IMR-90 (cell line): ENCODE measurements around the gene CEP68. TPM values are rescaled to one million over a fixed set of nuclear protein-coding genes. Genes with fewer than 3 reads are reported as not detected.

Source experiments
- ATAC-seq: fragments of 200-7000 bp; cut with Tn5 transposase; 2 replicates; pipeline ENCODE4 v1.9.1; 2020; ENCODE audit warnings: low read depth, mild to moderate bottlenecking, moderate library complexity
- BruUV-seq: library from RNA; stranded (reverse); fragments of 400-500 nt; replicated peaks from 2 replicates; lab custom pipeline; 2021; lab: Mats Ljungman, UMichigan
- CTCF ChIA-PET: fragments of 300-600 bp; formaldehyde crosslinking; extraction: SDS; loops from one replicate; lab custom pipeline; 2021; ENCODE audit warnings: antibody characterized with exemption; lab: Yijun Ruan, JAX
- POLR2A ChIA-PET: fragments of 300-600 bp; sonication (Branson Sonifier 250); formaldehyde crosslinking; loops from one replicate; lab custom pipeline; 2022; ENCODE audit warnings: antibody characterized with exemption; ENCODE audit not compliant: unreplicated experiment; lab: Charles Lee
- DNase-seq: peaks from one replicate; pipeline ENCODE4 v3.0.0; 2013
- H2AFZ ChIP-seq: replicated peaks from 2 replicates; pipeline ENCODE3; 2013; ENCODE audit warnings: low read length, mild to moderate bottlenecking; ENCODE audit not compliant: poor library complexity
- H2AK5ac ChIP-seq: 2 replicates; pipeline ENCODE4 v1.6.1; 2013; ENCODE audit warnings: low read depth, low read length, inconsistent platforms
- H2AK9ac ChIP-seq: replicated peaks from 2 replicates; pipeline ENCODE3; 2013; ENCODE audit warnings: mild to moderate bottlenecking, low read depth, low read length, moderate library complexity; ENCODE audit not compliant: poor library complexity
- H2BK120ac ChIP-seq: 2 replicates; pipeline ENCODE4 v1.6.1; 2013; ENCODE audit warnings: low read depth, low read length, inconsistent platforms
- H2BK15ac ChIP-seq: 3 replicates; pipeline ENCODE4 v1.6.1; 2013; ENCODE audit warnings: low read depth, low read length, inconsistent platforms
- H2BK20ac ChIP-seq: 2 replicates; pipeline ENCODE4 v1.6.1; 2013; ENCODE audit warnings: low read depth, mild to moderate bottlenecking, inconsistent platforms, low read length, moderate library complexity
- H2BK5ac ChIP-seq: 2 replicates; pipeline ENCODE4 v1.6.1; 2013; ENCODE audit warnings: mild to moderate bottlenecking, low read depth, low read length, inconsistent platforms; ENCODE audit not compliant: poor library complexity, severe bottlenecking
- H3K14ac ChIP-seq: replicated peaks from 2 replicates; pipeline ENCODE4 v1.6.1; 2013; ENCODE audit warnings: low read depth, low read length, inconsistent platforms
- H3K18ac ChIP-seq: 2 replicates; pipeline ENCODE4 v1.6.1; 2013; ENCODE audit warnings: low read depth, low read length, control low read depth
- H3K23ac ChIP-seq: 2 replicates; pipeline ENCODE4 v1.6.1; 2013; ENCODE audit warnings: low read depth, low read length, inconsistent platforms
- H3K27ac ChIP-seq: 2 replicates; pipeline ENCODE4 v1.5.1; 2013; ENCODE audit warnings: mild to moderate bottlenecking, control low read depth, low read length; ENCODE audit not compliant: insufficient read depth
- H3K27me3 ChIP-seq: 2 replicates; pipeline ENCODE4 v1.6.1; 2013; ENCODE audit warnings: low read length; ENCODE audit not compliant: control insufficient read depth, insufficient read depth
- H3K36me3 ChIP-seq: 2 replicates; pipeline ENCODE4 v1.6.1; 2013; ENCODE audit warnings: low read length, mixed read lengths; ENCODE audit not compliant: control insufficient read depth, insufficient read depth
- H3K4ac ChIP-seq: 2 replicates; pipeline ENCODE4 v1.6.1; 2013; ENCODE audit warnings: low read depth, low read length, inconsistent platforms
- H3K4me1 ChIP-seq: 2 replicates; pipeline ENCODE4 v1.6.1; 2013; ENCODE audit warnings: low read length, mixed read lengths; ENCODE audit not compliant: control insufficient read depth, insufficient read depth
- H3K4me2 ChIP-seq: 2 replicates; pipeline ENCODE4 v1.6.1; 2013; ENCODE audit warnings: low read depth, mild to moderate bottlenecking, control low read depth, low read length, moderate library complexity
- H3K4me3 ChIP-seq: 2 replicates; pipeline ENCODE4 v1.5.1; 2013; ENCODE audit warnings: low read depth, mild to moderate bottlenecking, control low read depth, low read length, moderate library complexity; ENCODE audit not compliant: insufficient read depth
- H3K56ac ChIP-seq: 2 replicates; pipeline ENCODE4 v1.6.1; 2013; ENCODE audit warnings: low read length, inconsistent platforms; ENCODE audit not compliant: insufficient read depth; ENCODE audit errors: extremely low read depth
- H3K79me1 ChIP-seq, 2 experiments: 2 replicates each; pipeline ENCODE4 v1.6.1; 2013; ENCODE audit warnings: low read length in 2 of 2, inconsistent platforms in 1 of 2, low read depth in 1 of 2
- H3K9ac ChIP-seq: 2 replicates; pipeline ENCODE4 v1.6.1; 2013; ENCODE audit warnings: low read depth, low read length, control low read depth
- H3K9me1 ChIP-seq: 2 replicates; pipeline ENCODE4 v1.6.1; 2013; ENCODE audit warnings: low read length, inconsistent platforms; ENCODE audit not compliant: insufficient read depth
- H3K9me3 ChIP-seq: 2 replicates; pipeline ENCODE4 v1.6.1; 2013; ENCODE audit warnings: low read length; ENCODE audit not compliant: control insufficient read depth, insufficient read depth
- H4K20me1 ChIP-seq: 2 replicates; pipeline ENCODE4 v1.6.1; 2013; ENCODE audit warnings: low read length, inconsistent platforms; ENCODE audit not compliant: insufficient read depth
- H4K5ac ChIP-seq: 2 replicates; pipeline ENCODE4 v1.6.1; 2013; ENCODE audit warnings: mild to moderate bottlenecking, low read depth, low read length, control low read depth
- H4K8ac ChIP-seq, 2 experiments: 2 replicates each; pipeline ENCODE4 v1.6.1; 2013; ENCODE audit warnings: low read depth in 2 of 2, low read length in 2 of 2, control low read depth in 1 of 2, inconsistent platforms in 1 of 2
- H4K91ac ChIP-seq: 2 replicates; pipeline ENCODE4 v1.6.1; 2013; ENCODE audit warnings: low read depth, low read length, inconsistent platforms; ENCODE audit not compliant: insufficient read depth
- BHLHE40 ChIP-seq: fragments of 150-350 bp; IDR thresholded peaks from 2 replicates; pipeline ENCODE4 v1.6.1; 2016; ENCODE audit warnings: mild to moderate bottlenecking, low read depth, low read length
- FOS ChIP-seq: fragments of 150-350 bp; IDR thresholded peaks from 2 replicates; pipeline ENCODE4 v1.6.1; 2016; ENCODE audit warnings: low read depth, low read length
- NFE2L2 ChIP-seq: fragments of 150-350 bp; IDR thresholded peaks from 2 replicates; pipeline ENCODE4 v1.6.1; 2016; ENCODE audit warnings: low read depth, mild to moderate bottlenecking, low read length
- RCOR1 ChIP-seq: IDR thresholded peaks from 2 replicates; pipeline ENCODE4 v1.6.1; 2012; ENCODE audit warnings: mild to moderate bottlenecking, low read length, improper control_type of control experiment; ENCODE audit not compliant: insufficient replicate concordance
- WGBS, 2 experiments: methylation state at CpG; one replicate each; pipeline versions ENCODE4 v1.1.5 to v1.1.7; 2013; ENCODE audit warnings: missing lambda C conversion rate in 2 of 2; ENCODE audit not compliant: insufficient read length in 1 of 2; ENCODE audit errors: extremely low coverage in 2 of 2; 5-methylcytosine and 5-hydroxymethylcytosine counted together
- dilution Hi-C: fragments of 300-500 bp; cut with HindIII; formaldehyde crosslinking; loops from one replicate; pipeline ENCODE4 v1.14.3; 2018; ENCODE audit warnings: low sequenced_read_pairs; ENCODE audit not compliant: unreplicated experiment
- in situ Hi-C: fragments of 300-500 bp; cut with MboI; formaldehyde crosslinking; loops from 3 replicates; pipeline ENCODE4 v1.14.3; 2019; ENCODE audit warnings: low sequenced_read_pairs, inconsistent platforms, mixed read lengths
- intact Hi-C: fragments of 100-400 bp; cut with micrococcal nuclease; formaldehyde crosslinking; loops from 2 replicates; pipeline ENCODE4 v1.10.0; 2022
- polyA plus RNA-seq, 3 experiments: library from polyadenylated mRNA; depleted of rRNA; stranded (reverse); fragments of >200 nt; gene quantifications; 2 replicates each; pipeline ENCODE4 v1.2.3, GENCODE V29; 2012; ENCODE audit warnings: low replicate concordance in 1 of 3
- total RNA-seq: library from RNA; depleted of rRNA; stranded (reverse); fragments of >200 nt; gene quantifications from 2 replicates; pipeline ENCODE4 v1.2.3, GENCODE V29; 2012
- TF ChIP-seq, protein P1 (sequence below): fragments of 150-350 bp; IDR thresholded peaks from 2 replicates; pipeline ENCODE4 v1.6.1; 2017; ENCODE audit warnings: mild to moderate bottlenecking, antibody characterized with exemption, low read length, low read depth
- TF ChIP-seq, protein P2 (sequence below): fragments of 150-350 bp; IDR thresholded peaks from 2 replicates; pipeline ENCODE4 v1.6.1; 2016; ENCODE audit warnings: low read depth, mild to moderate bottlenecking, low read length, moderate library complexity, borderline replicate concordance
- TF ChIP-seq, protein P3 (sequence below): conservative IDR thresholded peaks from 2 replicates; pipeline ENCODE4 v1.5.1; 2012; ENCODE audit warnings: mild to moderate bottlenecking, low read depth, low read length, improper control_type of control experiment

CEP68 gene
- total and polyA plus RNA-seq, 2 of the 4 experiments (the other 2 are of a cell fraction), result 5.5 to 5.6 TPM

- DNase-seq (no peak), ATAC-seq (no peak)
- Histone ChIP-seq H2AK5ac (no peak overlapping the region), H3K4me1 (peaks cover 4% of the 10 kb centered on the region), H3K9ac (no peak overlapping the region), H2BK120ac (no peak overlapping the region), H4K20me1 (peaks cover 99% of the 10 kb centered on the region), H3K23ac (no peak overlapping the region), H2AK9ac (no peak overlapping the region), H3K18ac (no peak overlapping the region), H3K9me3 (no peaks in the 10 kb centered on the region), H4K8ac (no peak overlapping the region), H4K5ac (no peak overlapping the region), H3K4me3 (no peak overlapping the region), H3K27me3 (no peaks in the 10 kb centered on the region), H3K14ac (no peak overlapping the region), H3K79me1 (peaks cover 2 to 51% of the 10 kb centered on the region in 2 experiments; a peak in 3 of 4 replicates), H4K91ac (no peak overlapping the region), H3K27ac (no peak overlapping the region), H3K36me3 (peaks cover 2% of the 10 kb centered on the region; the same call in 1 of the 2 replicates), H3K4me2 (no peak overlapping the region), H2AFZ (no peak overlapping the region), H3K56ac (no peak overlapping the region), H3K4ac (no peak overlapping the region), H2BK20ac (no peak overlapping the region), H2BK15ac (no peak overlapping the region), H3K9me1 (peaks cover 13% of the 10 kb centered on the region), H2BK5ac (no peak overlapping the region)
- ChIA-PET POLR2A (no interaction called here), CTCF (no interaction called here)
- no TSS peak for BruUV-seq
- intact Hi-C loops, result no loop called here
- no CpG with 5 or more reads among the region's 2 CpGs for WGBS, 2 experiments
- dilution Hi-C loops, result no loop called here
- in situ Hi-C loops, result no loop called here
- no peak for TF ChIP-seq NFE2L2
- no peak for TF ChIP-seq BHLHE40
- TF ChIP-seq, protein P1, sequence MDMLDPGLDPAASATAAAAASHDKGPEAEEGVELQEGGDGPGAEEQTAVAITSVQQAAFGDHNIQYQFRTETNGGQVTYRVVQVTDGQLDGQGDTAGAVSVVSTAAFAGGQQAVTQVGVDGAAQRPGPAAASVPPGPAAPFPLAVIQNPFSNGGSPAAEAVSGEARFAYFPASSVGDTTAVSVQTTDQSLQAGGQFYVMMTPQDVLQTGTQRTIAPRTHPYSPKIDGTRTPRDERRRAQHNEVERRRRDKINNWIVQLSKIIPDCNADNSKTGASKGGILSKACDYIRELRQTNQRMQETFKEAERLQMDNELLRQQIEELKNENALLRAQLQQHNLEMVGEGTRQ, result no peak
- no peak for TF ChIP-seq FOS
- TF ChIP-seq, protein P2, sequence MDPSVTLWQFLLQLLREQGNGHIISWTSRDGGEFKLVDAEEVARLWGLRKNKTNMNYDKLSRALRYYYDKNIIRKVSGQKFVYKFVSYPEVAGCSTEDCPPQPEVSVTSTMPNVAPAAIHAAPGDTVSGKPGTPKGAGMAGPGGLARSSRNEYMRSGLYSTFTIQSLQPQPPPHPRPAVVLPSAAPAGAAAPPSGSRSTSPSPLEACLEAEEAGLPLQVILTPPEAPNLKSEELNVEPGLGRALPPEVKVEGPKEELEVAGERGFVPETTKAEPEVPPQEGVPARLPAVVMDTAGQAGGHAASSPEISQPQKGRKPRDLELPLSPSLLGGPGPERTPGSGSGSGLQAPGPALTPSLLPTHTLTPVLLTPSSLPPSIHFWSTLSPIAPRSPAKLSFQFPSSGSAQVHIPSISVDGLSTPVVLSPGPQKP, result no peak
- no peak for TF ChIP-seq RCOR1
- TF ChIP-seq, protein P3, sequence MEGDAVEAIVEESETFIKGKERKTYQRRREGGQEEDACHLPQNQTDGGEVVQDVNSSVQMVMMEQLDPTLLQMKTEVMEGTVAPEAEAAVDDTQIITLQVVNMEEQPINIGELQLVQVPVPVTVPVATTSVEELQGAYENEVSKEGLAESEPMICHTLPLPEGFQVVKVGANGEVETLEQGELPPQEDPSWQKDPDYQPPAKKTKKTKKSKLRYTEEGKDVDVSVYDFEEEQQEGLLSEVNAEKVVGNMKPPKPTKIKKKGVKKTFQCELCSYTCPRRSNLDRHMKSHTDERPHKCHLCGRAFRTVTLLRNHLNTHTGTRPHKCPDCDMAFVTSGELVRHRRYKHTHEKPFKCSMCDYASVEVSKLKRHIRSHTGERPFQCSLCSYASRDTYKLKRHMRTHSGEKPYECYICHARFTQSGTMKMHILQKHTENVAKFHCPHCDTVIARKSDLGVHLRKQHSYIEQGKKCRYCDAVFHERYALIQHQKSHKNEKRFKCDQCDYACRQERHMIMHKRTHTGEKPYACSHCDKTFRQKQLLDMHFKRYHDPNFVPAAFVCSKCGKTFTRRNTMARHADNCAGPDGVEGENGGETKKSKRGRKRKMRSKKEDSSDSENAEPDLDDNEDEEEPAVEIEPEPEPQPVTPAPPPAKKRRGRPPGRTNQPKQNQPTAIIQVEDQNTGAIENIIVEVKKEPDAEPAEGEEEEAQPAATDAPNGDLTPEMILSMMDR, result no peak
Measured at GRCh38 chr2:65113816-65114215, 57.6 kb downstream of the CEP68 start.
